Trophoblast cell (in vitro differentiated cells and primary cell): ENCODE data around the gene IL10RB.

Source experiments
- DNase-seq, 2 donors: peaks; one replicate each; pipeline ENCODE4 v3.0.0-alpha.2; 2016
- H2AFZ ChIP-seq: 2 replicates; pipeline ENCODE4 v1.6.1; 2013; ENCODE audit warnings: low read length, moderate library complexity, mild to moderate bottlenecking; ENCODE audit not compliant: insufficient read depth, poor library complexity
- H2AK5ac ChIP-seq: 2 replicates; pipeline ENCODE4 v1.6.1; 2013; ENCODE audit warnings: mild to moderate bottlenecking, low read length
- H2BK120ac ChIP-seq: 2 replicates; pipeline ENCODE4 v1.6.1; 2013; ENCODE audit warnings: low read length, mild to moderate bottlenecking, moderate library complexity; ENCODE audit not compliant: insufficient read depth, poor library complexity
- H2BK12ac ChIP-seq: 2 replicates; pipeline ENCODE4 v1.6.1; 2013; ENCODE audit warnings: mild to moderate bottlenecking, low read length, moderate library complexity
- H2BK5ac ChIP-seq: 2 replicates; pipeline ENCODE4 v1.6.1; 2013; ENCODE audit warnings: low read length, low read depth, moderate library complexity, mild to moderate bottlenecking; ENCODE audit not compliant: poor library complexity
- H3K14ac ChIP-seq: 2 replicates; pipeline ENCODE4 v1.6.1; 2013; ENCODE audit warnings: mild to moderate bottlenecking, low read length
- H3K18ac ChIP-seq: 2 replicates; pipeline ENCODE4 v1.6.1; 2013; ENCODE audit warnings: mild to moderate bottlenecking, low read length
- H3K23ac ChIP-seq: 2 replicates; pipeline ENCODE4 v1.6.1; 2013; ENCODE audit warnings: low read length
- H3K27ac ChIP-seq: 2 replicates; pipeline ENCODE4 v1.5.1; 2013; ENCODE audit warnings: low read depth, mild to moderate bottlenecking, inconsistent platforms, low read length, moderate library complexity
- H3K27me3 ChIP-seq: 2 replicates; pipeline ENCODE4 v1.6.1; 2013; ENCODE audit warnings: inconsistent platforms, mild to moderate bottlenecking, low read length, moderate library complexity; ENCODE audit not compliant: insufficient read depth
- H3K36me3 ChIP-seq, 2 experiments: 1 replicate in 1 of 2; 2 replicates in 1 of 2; pipeline ENCODE4 v1.6.1; 2013; ENCODE audit warnings: low read length in 2 of 2, mild to moderate bottlenecking in 2 of 2, moderate library complexity in 1 of 2; ENCODE audit not compliant: insufficient read depth in 2 of 2, control insufficient read depth in 1 of 2
- H3K4ac ChIP-seq: 2 replicates; pipeline ENCODE4 v1.6.1; 2013; ENCODE audit warnings: low read depth, mild to moderate bottlenecking, low read length, moderate library complexity
- H3K4me1 ChIP-seq, 2 experiments: 1 replicate in 1 of 2; 2 replicates in 1 of 2; pipeline ENCODE4 v1.6.1; 2013; ENCODE audit warnings: low read length in 2 of 2, mild to moderate bottlenecking in 2 of 2, moderate library complexity in 1 of 2; ENCODE audit not compliant: insufficient read depth in 2 of 2, control insufficient read depth in 1 of 2
- H3K4me2 ChIP-seq: 2 replicates; pipeline ENCODE4 v1.6.1; 2013; ENCODE audit warnings: inconsistent platforms, mild to moderate bottlenecking, low read length, moderate library complexity
- H3K4me3 ChIP-seq: 2 replicates; pipeline ENCODE4 v1.5.1; 2013; ENCODE audit warnings: mild to moderate bottlenecking, low read depth, low read length, inconsistent platforms
- H3K79me1 ChIP-seq: one replicate; pipeline ENCODE4 v1.6.1; 2013; ENCODE audit warnings: low read length
- H3K79me2 ChIP-seq: 2 replicates; pipeline ENCODE4 v1.6.1; 2013; ENCODE audit warnings: low read length, mild to moderate bottlenecking; ENCODE audit not compliant: control insufficient read depth, insufficient read depth, poor library complexity
- H3K9ac ChIP-seq: 2 replicates; pipeline ENCODE4 v1.6.1; 2013; ENCODE audit warnings: mild to moderate bottlenecking, low read length
- H3K9me3 ChIP-seq: 2 replicates; pipeline ENCODE4 v1.6.1; 2013; ENCODE audit warnings: low read depth, mild to moderate bottlenecking, control low read depth, inconsistent platforms, low read length; ENCODE audit not compliant: insufficient read depth
- H4K12ac ChIP-seq: 2 replicates; pipeline ENCODE4 v1.6.1; 2013; ENCODE audit warnings: low read depth, mild to moderate bottlenecking, low read length, moderate library complexity
- H4K8ac ChIP-seq: 2 replicates; pipeline ENCODE4 v1.6.1; 2013; ENCODE audit warnings: low read depth, mild to moderate bottlenecking, low read length, moderate library complexity
- H4K91ac ChIP-seq: one replicate; pipeline ENCODE4 v1.6.1; 2013; ENCODE audit warnings: low read depth, mild to moderate bottlenecking, low read length, moderate library complexity
- WGBS: extraction: QIAGEN DNeasy Blood & Tissue Kit; methylation state at CpG from one replicate; pipeline ENCODE4 v1.1.7; 2013; ENCODE audit warnings: missing lambda C conversion rate; ENCODE audit not compliant: insufficient read length, insufficient coverage; ENCODE audit errors: extremely low coverage; 5-methylcytosine and 5-hydroxymethylcytosine counted together

IL10RB gene

GRCh38 chr21:33265664-33266049 lies 510 bp upstream of the IL10RB start:
- Histone ChIP-seq H3K18ac (no peak overlapping the region), H2AK5ac (no peak overlapping the region), H3K79me2 (peaks cover 3% of the 10 kb centered on the region), H3K79me1 (peaks cover 5% of the 10 kb centered on the region), H3K9me3 (no peaks in the 10 kb centered on the region), H4K12ac (no peak overlapping the region), H3K14ac (no peak overlapping the region), H3K9ac (no peak overlapping the region), H4K91ac (no peak overlapping the region), H3K4me3 (no peak overlapping the region), H3K23ac (no peak overlapping the region), H2AFZ (no peak overlapping the region), H3K4me2 (peak overlapping the region; percentile 58), H3K27ac (no peak overlapping the region), H3K4ac (no peak overlapping the region), H3K36me3 (peaks cover 0 to 6% of the 10 kb centered on the region in 2 experiments), H2BK120ac (no peak overlapping the region), H2BK12ac (no peak overlapping the region), H3K4me1 (peaks cover 0 to 10% of the 10 kb centered on the region in 2 experiments), H2BK5ac (no peak overlapping the region), H3K27me3 (no peaks in the 10 kb centered on the region), H4K8ac (no peak overlapping the region)
- no CpG with 5 or more reads among the region's 12 CpGs for WGBS
- peak; percentile 92 to 93 for DNase-seq

GRCh38 chr21:33266789-33267135 lies 595 bp downstream of the IL10RB start:
- H4K8ac ChIP-seq: peak overlapping the region; percentile 98
- peak overlapping the region; percentile 86 for H3K18ac ChIP-seq
- H3K79me1 ChIP-seq: peaks cover 5% of the 10 kb centered on the region
- peak overlapping the region; percentile 88 for H2AFZ ChIP-seq
- H3K23ac ChIP-seq: no peak overlapping the region
- no peak overlapping the region for H3K27ac ChIP-seq
- H3K4me1 ChIP-seq: peaks cover 0 to 10% of the 10 kb centered on the region in 2 experiments
- no peak overlapping the region for H2AK5ac ChIP-seq
- peak overlapping the region; percentile 4 for H3K14ac ChIP-seq
- no peak overlapping the region for H2BK5ac ChIP-seq
- no peak overlapping the region for H2BK12ac ChIP-seq
- peak overlapping the region; percentile 1 for H3K9ac ChIP-seq
- no peak overlapping the region for H2BK120ac ChIP-seq
- peaks cover 0 to 6% of the 10 kb centered on the region in 2 experiments for H3K36me3 ChIP-seq
- DNase-seq: no peak
- H3K9me3 ChIP-seq: no peaks in the 10 kb centered on the region
- WGBS: no CpG with 5 or more reads among the region's 8 CpGs
- H3K4ac ChIP-seq: no peak overlapping the region
- peak overlapping the region; percentile 89 for H3K4me3 ChIP-seq
- H3K79me2 ChIP-seq: peaks cover 3% of the 10 kb centered on the region
- H4K12ac ChIP-seq: peak overlapping the region; percentile 3
- H3K4me2 ChIP-seq: peak overlapping the region; percentile 58
- no peaks in the 10 kb centered on the region for H3K27me3 ChIP-seq
- H4K91ac ChIP-seq: no peak overlapping the region

- Histone ChIP-seq H3K18ac (no peak overlapping the region), H2BK120ac (no peak overlapping the region), H4K8ac (no peak overlapping the region), H3K79me1 (peaks cover 5% of the 10 kb centered on the region), H2BK12ac (no peak overlapping the region), H3K27me3 (no peaks in the 10 kb centered on the region), H3K9me3 (no peaks in the 10 kb centered on the region), H3K4me2 (peak overlapping the region; percentile 58), H3K27ac (no peak overlapping the region), H4K12ac (no peak overlapping the region), H3K79me2 (peaks cover 3% of the 10 kb centered on the region), H3K36me3 (peaks cover 0 to 6% of the 10 kb centered on the region in 2 experiments), H3K9ac (no peak overlapping the region), H3K4me3 (no peak overlapping the region), H3K14ac (no peak overlapping the region), H3K23ac (no peak overlapping the region), H2AK5ac (no peak overlapping the region), H3K4ac (no peak overlapping the region), H2BK5ac (no peak overlapping the region), H3K4me1 (peaks cover 0 to 10% of the 10 kb centered on the region in 2 experiments), H2AFZ (no peak overlapping the region), H4K91ac (no peak overlapping the region)
- no peak for DNase-seq
- no CpG with 5 or more reads among the region's 7 CpGs for WGBS
Measured at GRCh38 chr21:33267250-33267649, 1.1 kb downstream of the IL10RB start.

GRCh38 chr21:33268393-33268736 lies 2.2 kb downstream of the IL10RB start:
- no peak overlapping the region for H4K12ac ChIP-seq
- H2BK120ac ChIP-seq: no peak overlapping the region
- H3K4me1 ChIP-seq: peaks cover 2 to 12% of the 10 kb centered on the region in 2 experiments
- H3K9ac ChIP-seq: no peak overlapping the region
- WGBS: no CpG with 5 or more reads among the region's 7 CpGs
- no peaks in the 10 kb centered on the region for H3K27me3 ChIP-seq
- H2AFZ ChIP-seq: no peak overlapping the region
- no peak overlapping the region for H3K14ac ChIP-seq
- no peaks in the 10 kb centered on the region for H3K9me3 ChIP-seq
- H3K4ac ChIP-seq: no peak overlapping the region
- DNase-seq: peak in 1 of 2 donors; percentile 89
- H2BK5ac ChIP-seq: no peak overlapping the region
- H3K4me3 ChIP-seq: no peak overlapping the region
- no peak overlapping the region for H3K18ac ChIP-seq
- H3K4me2 ChIP-seq: no peak overlapping the region
- no peak overlapping the region for H2AK5ac ChIP-seq
- H4K91ac ChIP-seq: no peak overlapping the region
- peaks cover 5% of the 10 kb centered on the region for H3K79me1 ChIP-seq
- H3K23ac ChIP-seq: no peak overlapping the region
- H3K79me2 ChIP-seq: peaks cover 3% of the 10 kb centered on the region
- H3K27ac ChIP-seq: no peak overlapping the region
- H4K8ac ChIP-seq: no peak overlapping the region
- no peak overlapping the region for H2BK12ac ChIP-seq
- peaks cover 0 to 6% of the 10 kb centered on the region in 2 experiments for H3K36me3 ChIP-seq
